Glutamatergic neuron (in vitro differentiated cells): ENCODE data around the gene AMN1. TPM values are rescaled to one million over a fixed set of nuclear protein-coding genes. Genes with fewer than 3 reads are reported as not detected.

ENCODE experiments used
- DNase-seq: peaks from one replicate; pipeline ENCODE4 v3.0.0; 2022
- H3K27ac Mint-ChIP-seq: one replicate; pipeline ENCODE4 v1.8.0; 2020; ENCODE audit warnings: mild to moderate bottlenecking, mixed read lengths, inconsistent platforms; ENCODE audit not compliant: unreplicated experiment
- H3K27me3 Mint-ChIP-seq: one replicate; pipeline ENCODE4 v1.8.0; 2020; ENCODE audit warnings: mild to moderate bottlenecking, moderate library complexity, mixed read lengths, inconsistent platforms; ENCODE audit not compliant: unreplicated experiment
- H3K36me3 Mint-ChIP-seq: one replicate; pipeline ENCODE4 v1.8.0; 2020; ENCODE audit warnings: mild to moderate bottlenecking, mixed read lengths, inconsistent platforms; ENCODE audit not compliant: unreplicated experiment
- H3K4me1 Mint-ChIP-seq: one replicate; pipeline ENCODE4 v1.8.0; 2020; ENCODE audit warnings: mild to moderate bottlenecking, low read depth, mixed read lengths, inconsistent platforms; ENCODE audit not compliant: unreplicated experiment
- H3K4me3 Mint-ChIP-seq: one replicate; pipeline ENCODE4 v1.8.0; 2020; ENCODE audit warnings: mild to moderate bottlenecking, mixed read lengths, inconsistent platforms; ENCODE audit not compliant: unreplicated experiment
- H3K9me3 Mint-ChIP-seq: one replicate; pipeline ENCODE4 v1.8.0; 2020; ENCODE audit warnings: mild to moderate bottlenecking, moderate library complexity, mixed read lengths, inconsistent platforms; ENCODE audit not compliant: unreplicated experiment
- CTCF ChIP-seq: fragments of 200-600 bp; sonication (generic); IDR thresholded peaks from one replicate; pipeline ENCODE4 v1.5.0; 2021; ENCODE audit not compliant: partially characterized antibody, unreplicated experiment
- total RNA-seq: library from RNA; stranded (reverse); fragmentation: NEBNext Ultra II Directional; extraction: Animal tissue kit (Norgen Biotek cat#: 25700); gene quantifications from one replicate; pipeline ENCODE4 v1.2.1, GENCODE V29; 2021; ENCODE audit not compliant: unreplicated experiment

Gene AMN1
- total RNA-seq, 1 donor from 2014 or later = 12.6 TPM

- Mint-ChIP-seq H3K36me3 (no peaks in the 10 kb centered on the region), H3K27me3 (no peaks in the 10 kb centered on the region), H3K27ac (no peak overlapping the region), H3K9me3 (no peaks in the 10 kb centered on the region), H3K4me1 (no peaks in the 10 kb centered on the region), H3K4me3 (no peak overlapping the region)
- no peak for DNase-seq
- TF ChIP-seq CTCF = no peak
Observed at GRCh38 chr12:31655208-31655607, 73.6 kb downstream of the AMN1 start.

DNA sequence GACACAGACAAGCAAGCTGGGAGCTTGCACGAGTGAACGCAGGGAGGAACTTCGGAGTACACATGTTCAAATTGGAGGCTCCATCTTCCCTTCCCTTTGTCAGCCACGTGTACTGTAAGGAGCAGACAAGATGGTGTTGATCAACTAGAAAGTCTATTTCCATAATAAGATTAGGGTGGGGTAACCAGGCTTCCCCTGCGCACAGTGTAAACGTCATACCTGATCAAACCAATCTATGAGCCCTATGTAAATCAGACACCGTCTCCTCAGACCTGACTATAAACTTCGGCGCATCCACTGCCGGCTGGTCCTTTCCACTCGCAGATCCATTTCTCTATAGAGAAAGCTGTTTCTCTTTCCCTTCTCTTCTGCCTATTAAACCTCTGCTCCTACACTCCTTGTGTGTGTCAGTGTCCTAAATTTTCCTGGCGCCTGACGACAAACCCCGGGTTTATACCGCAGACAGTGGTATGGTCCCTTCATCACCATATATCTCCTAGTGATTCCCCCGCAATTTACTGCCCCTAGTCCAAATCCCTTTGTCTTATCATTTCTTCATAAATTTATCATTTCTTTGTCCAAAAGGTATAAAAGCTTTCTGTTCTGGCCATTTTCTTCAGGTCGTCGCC, 76.8 kb downstream of the AMN1 start:
- no peak for DNase-seq
- no peaks in the 10 kb centered on the region for H3K27me3 Mint-ChIP-seq
- TF ChIP-seq CTCF = no peak
- H3K27ac Mint-ChIP-seq = no peak overlapping the region
- no peaks in the 10 kb centered on the region for H3K36me3 Mint-ChIP-seq
- no peaks in the 10 kb centered on the region for H3K4me1 Mint-ChIP-seq
- H3K9me3 Mint-ChIP-seq = peaks cover 2% of the 10 kb centered on the region
- H3K4me3 Mint-ChIP-seq = no peak overlapping the region

GRCh38 chr12:31650918-31651317, 77.9 kb downstream of the AMN1 start:
- Mint-ChIP-seq H3K4me3 (no peak overlapping the region), H3K9me3 (peaks cover 3% of the 10 kb centered on the region), H3K27me3 (no peaks in the 10 kb centered on the region), H3K4me1 (no peaks in the 10 kb centered on the region), H3K27ac (no peak overlapping the region), H3K36me3 (no peaks in the 10 kb centered on the region)
- no peak for TF ChIP-seq CTCF
- no peak for DNase-seq

- Mint-ChIP-seq H3K36me3 (no peaks in the 10 kb centered on the region), H3K4me1 (no peaks in the 10 kb centered on the region), H3K9me3 (peaks cover 3% of the 10 kb centered on the region), H3K27me3 (no peaks in the 10 kb centered on the region), H3K4me3 (no peak overlapping the region), H3K27ac (no peak overlapping the region)
- TF ChIP-seq CTCF = no peak
- DNase-seq = no peak
Observed at GRCh38 chr12:31647086-31647491, 81.7 kb downstream of the AMN1 start.

DNA sequence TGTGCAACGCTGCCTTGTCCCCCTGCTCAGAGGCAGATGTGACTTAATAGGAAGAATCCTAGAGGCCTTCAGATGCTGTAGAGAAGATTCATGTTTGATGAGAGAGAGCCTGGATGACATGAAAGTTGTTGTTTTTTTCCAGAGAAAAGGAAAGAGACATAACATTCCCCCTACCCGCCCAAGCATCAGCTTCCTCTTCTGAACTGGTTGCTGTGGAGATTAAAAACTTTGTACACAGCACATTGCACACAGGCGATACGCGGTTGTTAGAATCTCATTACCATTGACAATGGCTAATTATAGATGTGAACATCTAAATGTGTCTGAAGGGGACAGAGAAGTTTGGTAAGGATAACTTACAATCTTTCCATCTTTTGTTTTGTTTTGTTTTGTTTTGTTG, 82.9 kb downstream of the AMN1 start:
- no peak for DNase-seq
- no peak overlapping the region for H3K4me3 Mint-ChIP-seq
- H3K27me3 Mint-ChIP-seq = no peaks in the 10 kb centered on the region
- H3K4me1 Mint-ChIP-seq = no peaks in the 10 kb centered on the region
- H3K27ac Mint-ChIP-seq = no peak overlapping the region
- H3K36me3 Mint-ChIP-seq = no peaks in the 10 kb centered on the region
- TF ChIP-seq CTCF = no peak
- peaks cover 3% of the 10 kb centered on the region for H3K9me3 Mint-ChIP-seq
